HEK293 (cell line): ENCODE data around the gene SIGLEC15.

ENCODE experiments used
- CTCF ChIA-PET: fragments of 350-600 bp; formaldehyde crosslinking; extraction: SDS; loops from one replicate; lab custom pipeline; 2021; ENCODE audit warnings: antibody characterized with exemption; lab: Yijun Ruan, JAX
- POLR2A ChIA-PET: fragments of 300-600 bp; formaldehyde crosslinking; extraction: SDS; loops from one replicate; lab custom pipeline; 2020; ENCODE audit warnings: antibody characterized with exemption, inconsistent platforms; lab: Yijun Ruan, JAX
- H3K27ac ChIP-seq: fragments of 200-500 bp; sonication (Bioruptor generic); 2 replicates; pipeline ENCODE4 v1.5.1; 2014; ENCODE audit warnings: low read depth, low read length, control low read depth, inconsistent platforms; ENCODE audit errors: extremely low read depth
- H3K36me3 ChIP-seq, 2 experiments: fragments of 200-500 bp in 1 of 2; sonication (Bioruptor generic) in 1 of 2; 1 replicate in 1 of 2; 2 replicates in 1 of 2; pipeline ENCODE4 v1.5.1; 2014 to 2017; ENCODE audit warnings: inconsistent platforms in 2 of 2, low read length in 2 of 2; ENCODE audit not compliant: control insufficient read depth in 2 of 2, insufficient read depth in 1 of 2
- H3K4me1 ChIP-seq: fragments of 200-500 bp; sonication (Bioruptor generic); 2 replicates; pipeline ENCODE4 v1.5.1; 2014; ENCODE audit warnings: mild to moderate bottlenecking, low read length, inconsistent platforms; ENCODE audit not compliant: control insufficient read depth, insufficient read depth
- H3K4me3 ChIP-seq: 2 replicates; pipeline ENCODE4 v1.5.1; 2011; ENCODE audit warnings: low read depth, mild to moderate bottlenecking, control low read depth, low read length, moderate library complexity
- H3K9me3 ChIP-seq: fragments of 200-500 bp; sonication (Bioruptor generic); 2 replicates; pipeline ENCODE4 v1.5.1; 2014; ENCODE audit warnings: low read depth, low read length, inconsistent platforms; ENCODE audit not compliant: control insufficient read depth, insufficient read depth
- BCL11A ChIP-seq: fragments of 450-650 bp; formaldehyde crosslinking; IDR thresholded peaks from 2 replicates; pipeline ENCODE4 v1.5.1; 2016; ENCODE audit warnings: low read depth, missing biosample characterization, missing genetic modification characterization
- HOXC10 ChIP-seq: sonication (generic); formaldehyde crosslinking; IDR thresholded peaks from 2 replicates; pipeline ENCODE4 v1.8.1; 2023; ENCODE audit warnings: mild to moderate bottlenecking, missing genetic modification reagents
- KLF16 ChIP-seq: fragments of 450-650 bp; formaldehyde crosslinking; IDR thresholded peaks from 2 replicates; pipeline ENCODE4 v1.5.1; 2017; ENCODE audit warnings: missing biosample characterization, missing genetic modification characterization
- MYNN ChIP-seq: fragments of 450-650 bp; formaldehyde crosslinking; IDR thresholded peaks from 2 replicates; pipeline ENCODE4 v1.5.1; 2016; ENCODE audit warnings: missing biosample characterization, missing genetic modification characterization, borderline replicate concordance
- PATZ1 ChIP-seq: fragments of 450-650 bp; formaldehyde crosslinking; IDR thresholded peaks from 2 replicates; pipeline ENCODE4 v1.5.1; 2016; ENCODE audit warnings: missing biosample characterization, missing genetic modification characterization
- PRDM1 ChIP-seq: fragments of 450-650 bp; formaldehyde crosslinking; IDR thresholded peaks from 2 replicates; pipeline ENCODE4; 2016; ENCODE audit warnings: missing biosample characterization, missing genetic modification characterization
- SCRT1 ChIP-seq: fragments of 450-650 bp; formaldehyde crosslinking; IDR thresholded peaks from 2 replicates; pipeline ENCODE4 v1.5.1; 2016; ENCODE audit warnings: missing biosample characterization, missing genetic modification characterization, borderline replicate concordance
- SETDB1 ChIP-seq: IDR thresholded peaks from one replicate; pipeline ENCODE4 v1.6.1; 2017; ENCODE audit warnings: mild to moderate bottlenecking, low read length, moderate library complexity, mixed read lengths; ENCODE audit not compliant: insufficient read length
- ZBTB1 ChIP-seq: fragments of 450-650 bp; formaldehyde crosslinking; IDR thresholded peaks from 2 replicates; pipeline ENCODE4 v1.5.1; 2016; ENCODE audit warnings: missing biosample characterization, missing genetic modification characterization
- ZBTB49 ChIP-seq: fragments of 450-650 bp; formaldehyde crosslinking; IDR thresholded peaks from 2 replicates; pipeline ENCODE4 v1.5.1; 2016; ENCODE audit warnings: missing biosample characterization, missing genetic modification characterization, low read depth
- ZBTB8A ChIP-seq: fragments of 450-650 bp; formaldehyde crosslinking; IDR thresholded peaks from 2 replicates; pipeline ENCODE4 v1.5.1; 2016; ENCODE audit warnings: missing biosample characterization, missing genetic modification characterization
- ZNF112 ChIP-seq: fragments of 450-650 bp; formaldehyde crosslinking; IDR thresholded peaks from 2 replicates; pipeline ENCODE4 v1.5.0; 2017; ENCODE audit warnings: missing biosample characterization, missing genetic modification characterization
- ZNF184 ChIP-seq: fragments of 450-650 bp; IDR thresholded peaks from 2 replicates; pipeline ENCODE4 v1.5.1; 2018; ENCODE audit warnings: missing biosample characterization, mild to moderate bottlenecking, missing genetic modification characterization
- ZNF2 ChIP-seq: fragments of 450-650 bp; formaldehyde crosslinking; IDR thresholded peaks from 2 replicates; pipeline ENCODE4 v1.5.1; 2016; ENCODE audit warnings: missing biosample characterization, missing genetic modification characterization
- ZNF211 ChIP-seq: fragments of 450-650 bp; formaldehyde crosslinking; IDR thresholded peaks from 2 replicates; pipeline ENCODE4 v1.5.1; 2016; ENCODE audit warnings: low read depth, missing biosample characterization, missing genetic modification characterization
- ZNF274 ChIP-seq, 2 experiments: fragments of 200-500 bp in 1 of 2; fragments of 450-650 bp in 1 of 2; sonication (Bioruptor generic) in 1 of 2; formaldehyde crosslinking in 1 of 2; IDR thresholded peaks; 2 replicates each; pipeline versions ENCODE4 v1.5.1 to v1.6.1; 2014 to 2016; ENCODE audit warnings: borderline replicate concordance in 1 of 2, inconsistent platforms in 1 of 2, low read length in 1 of 2, missing biosample characterization in 1 of 2, missing genetic modification characterization in 1 of 2
- ZNF302 ChIP-seq: fragments of 450-650 bp; formaldehyde crosslinking; IDR thresholded peaks from 2 replicates; pipeline ENCODE4 v1.5.1; 2016; ENCODE audit warnings: missing biosample characterization, missing genetic modification characterization, low read depth
- ZNF324 ChIP-seq: fragments of 450-650 bp; formaldehyde crosslinking; IDR thresholded peaks from 2 replicates; pipeline ENCODE4 v1.5.1; 2016; ENCODE audit warnings: missing biosample characterization, missing genetic modification characterization
- ZNF37A ChIP-seq: fragments of 450-650 bp; IDR thresholded peaks from 2 replicates; pipeline ENCODE4 v1.5.1; 2018; ENCODE audit warnings: missing biosample characterization, missing genetic modification characterization
- ZNF423 ChIP-seq: fragments of 450-650 bp; formaldehyde crosslinking; IDR thresholded peaks from 2 replicates; pipeline ENCODE4 v1.5.1; 2016; ENCODE audit warnings: missing biosample characterization, missing genetic modification characterization
- ZNF449 ChIP-seq: fragments of 450-650 bp; formaldehyde crosslinking; IDR thresholded peaks from 2 replicates; pipeline ENCODE4 v1.5.1; 2017; ENCODE audit warnings: missing biosample characterization, mild to moderate bottlenecking, missing genetic modification characterization, moderate library complexity
- ZNF555 ChIP-seq: fragments of 450-650 bp; formaldehyde crosslinking; conservative IDR thresholded peaks from 2 replicates; pipeline ENCODE4 v1.5.1; 2017; ENCODE audit warnings: missing biosample characterization, mild to moderate bottlenecking, missing genetic modification characterization, inconsistent platforms
- ZNF621 ChIP-seq: fragments of 450-650 bp; formaldehyde crosslinking; IDR thresholded peaks from 2 replicates; pipeline ENCODE4 v1.5.1; 2017; ENCODE audit warnings: missing biosample characterization, missing genetic modification characterization
- ZNF660 ChIP-seq: fragments of 450-650 bp; IDR thresholded peaks from 2 replicates; pipeline ENCODE4 v1.5.1; 2018; ENCODE audit warnings: missing biosample characterization, mild to moderate bottlenecking, missing genetic modification characterization

The SIGLEC15 gene

GRCh38 chr18:45880876-45881558 lies 55.5 kb downstream of the SIGLEC15 start (continued):
- TF ChIP-seq ZBTB49 (tag by site-specific recombination), result no peak
- no peak for TF ChIP-seq PRDM1 (tag by site-specific recombination)
- no peak for TF ChIP-seq ZNF184
- no peak for TF ChIP-seq ZNF211 (tag by site-specific recombination)
- TF ChIP-seq KLF16 (tag by site-specific recombination), result no peak

GRCh38 chr18:45887585-45887984 lies 62.1 kb downstream of the SIGLEC15 start:
- TF ChIP-seq ZBTB8A (tag by site-specific recombination) (no peak), ZNF112 (no peak), ZNF660 (tag by site-specific recombination) (no peak), ZNF555 (no peak)
- peaks cover 12 to 23% of the 10 kb centered on the region in 2 experiments for H3K36me3 ChIP-seq
- no peaks in the 10 kb centered on the region for H3K4me1 ChIP-seq
- no peak overlapping the region for H3K4me3 ChIP-seq
- CTCF ChIA-PET, result interaction anchor here (1.5 kb wide), 2 partner anchors 8 to 186 kb away, joined by 5 to 6 read pairs; no protein-coding TSS in a partner anchor
- no peaks in the 10 kb centered on the region for H3K9me3 ChIP-seq
- POLR2A ChIA-PET, result no interaction called here
- no peak overlapping the region for H3K27ac ChIP-seq

- Histone ChIP-seq H3K4me1 (no peaks in the 10 kb centered on the region), H3K36me3 (peaks cover 8 to 14% of the 10 kb centered on the region in 2 experiments)
- CTCF ChIA-PET, result interaction anchor here (2.8 kb wide), 1 partner anchor 10 kb away, joined by 15 read pairs; no protein-coding TSS in a partner anchor
- TF ChIP-seq ZNF37A (tag by site-specific recombination), result no peak
- TF ChIP-seq ZNF621 (tag by site-specific recombination), result no peak
- no peak for TF ChIP-seq ZNF2 (tag by site-specific recombination)
- TF ChIP-seq HOXC10, result no peak
- TF ChIP-seq SCRT1 (tag by site-specific recombination), result no peak
- TF ChIP-seq ZBTB8A (tag by site-specific recombination), result no peak
- TF ChIP-seq SETDB1, result no peak
- no peak for TF ChIP-seq ZNF274 (IDR thresholded peaks at IDR 0.05; ENCODE audit: low read length)
- no peak for TF ChIP-seq ZNF274 (tag by site-specific recombination; IDR thresholded peaks at IDR 0.05; ENCODE audit: borderline replicate concordance)
- TF ChIP-seq ZNF449, result no peak
- no peak for TF ChIP-seq ZNF324 (tag by site-specific recombination)
- TF ChIP-seq ZNF423, result no peak
- no peak for TF ChIP-seq ZNF302
- TF ChIP-seq PATZ1 (tag by site-specific recombination), result no peak
- no peak for TF ChIP-seq ZBTB49 (tag by site-specific recombination)
- no peak for TF ChIP-seq ZBTB1 (tag by site-specific recombination)
- no peak for TF ChIP-seq MYNN
- TF ChIP-seq BCL11A, result no peak
These were observed 64.1 kb downstream of the SIGLEC15 start for GRCh38 chr18:45889419-45890064.

More at GRCh38 chr18:45889419-45890064, 64.1 kb downstream of the SIGLEC15 start:
- POLR2A ChIA-PET, result no interaction called here
- H3K9me3 ChIP-seq, result no peaks in the 10 kb centered on the region
- no peak overlapping the region for H3K4me3 ChIP-seq
- no peak overlapping the region for H3K27ac ChIP-seq
